ENCODE measurements around the gene EDA2R.

- TF ChIP-seq GATA3 (IDR thresholded peaks at IDR 0.05; ENCODE audit: low read depth, low read length) (no peak), GATA2 (IDR thresholded peaks at IDR 0.05; ENCODE audit: low read depth, low read length) (no peak)
Observed at GRCh38 chrX:66684196-66684595, 45.3 kb upstream of the EDA2R start.

Measured in SH-SY5Y (cell line).